ENCODE measurements around the gene APEH.

APEH gene

GRCh38 chr3:49700014-49700413 is 25.9 kb downstream of the APEH start:
- H3K27me3 ChIP-seq (ENCODE audit: insufficient read depth, low read length), result no peaks in the 10 kb centered on the region
- TF ChIP-seq CTCF (IDR thresholded peaks at IDR 0.05; ENCODE audit: low read length) (no peak), EZH2 (IDR thresholded peaks at IDR 0.05; ENCODE audit: borderline replicate concordance, low read length) (no peak)
- no peak overlapping the region for H3K4me3 ChIP-seq (ENCODE audit: low read depth, low read length, poor library complexity, severe bottlenecking)
- H3K9me2 ChIP-seq (ENCODE audit: low read depth, low read length), result no peaks in the 10 kb centered on the region
- H3K4me2 ChIP-seq (ENCODE audit: low read length), result no peak overlapping the region
- no peak overlapping the region for H3K9ac ChIP-seq (ENCODE audit: low read length)
- no peaks in the 10 kb centered on the region for H3F3A ChIP-seq (ENCODE audit: insufficient read depth, low read length)
- H3K4me1 ChIP-seq (ENCODE audit: insufficient read depth, low read length, severe bottlenecking), result no peaks in the 10 kb centered on the region
- H3K36me3 ChIP-seq (ENCODE audit: insufficient read depth, low read length), result peaks cover 5% of the 10 kb centered on the region; the same call in 1 of the 2 replicates
- no peaks in the 10 kb centered on the region for H4K20me1 ChIP-seq (ENCODE audit: insufficient read depth, low read length)
- no peaks in the 10 kb centered on the region for H3K79me2 ChIP-seq (ENCODE audit: insufficient read depth, low read length)
- no peak overlapping the region for H3K27ac ChIP-seq (ENCODE audit: low read depth, low read length, poor library complexity, severe bottlenecking)
- H3K9me3 ChIP-seq (ENCODE audit: low read length), result no peaks in the 10 kb centered on the region
- H2AFZ ChIP-seq (ENCODE audit: low read length), result no peak overlapping the region

DNA sequence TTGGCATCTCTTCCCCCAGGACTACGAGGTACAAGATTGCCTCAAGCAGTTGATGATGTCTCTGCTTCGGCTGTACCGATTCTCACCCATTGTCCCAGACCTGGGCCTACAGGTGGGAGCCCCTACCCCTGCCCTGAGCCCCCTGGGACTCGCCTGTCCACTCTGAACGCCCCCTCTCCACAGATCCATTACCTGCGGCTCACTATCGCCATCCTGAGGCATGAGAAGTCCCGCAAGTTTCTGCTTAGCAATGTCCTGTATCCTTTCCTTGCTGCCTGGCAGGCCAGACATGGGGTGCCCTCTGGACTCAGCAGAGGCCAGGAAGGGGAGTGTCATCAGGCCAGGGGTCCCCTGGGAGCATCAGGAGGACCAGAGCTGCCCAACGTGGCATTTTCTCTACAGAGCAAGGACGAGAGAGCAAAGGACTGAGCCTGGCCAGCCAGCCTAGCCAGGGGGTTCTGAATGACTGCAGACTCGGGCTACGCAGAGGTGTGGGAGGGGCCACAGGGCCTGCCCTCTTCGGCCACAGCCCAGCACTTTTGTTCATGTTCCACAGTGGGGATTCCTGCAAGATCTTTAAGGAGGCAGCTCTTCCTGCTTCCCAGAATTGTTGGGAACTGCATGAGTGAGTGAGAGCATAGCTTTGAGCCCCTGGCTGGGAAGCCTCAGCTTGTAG is 26.4 kb downstream of the APEH start:
- Histone ChIP-seq H3K9me2 (ENCODE audit: low read depth, low read length) (no peaks in the 10 kb centered on the region), H4K20me1 (ENCODE audit: insufficient read depth, low read length) (no peaks in the 10 kb centered on the region), H3K4me1 (ENCODE audit: insufficient read depth, low read length, severe bottlenecking) (no peaks in the 10 kb centered on the region), H3K4me3 (ENCODE audit: low read depth, low read length, poor library complexity, severe bottlenecking) (no peak overlapping the region), H3K79me2 (ENCODE audit: insufficient read depth, low read length) (no peaks in the 10 kb centered on the region), H3K36me3 (ENCODE audit: insufficient read depth, low read length) (peaks cover 11% of the 10 kb centered on the region; the same call in 1 of the 2 replicates), H3K4me2 (ENCODE audit: low read length) (no peak overlapping the region), H3F3A (ENCODE audit: insufficient read depth, low read length) (no peaks in the 10 kb centered on the region), H2AFZ (ENCODE audit: low read length) (no peak overlapping the region), H3K9ac (ENCODE audit: low read length) (no peak overlapping the region), H3K27ac (ENCODE audit: low read depth, low read length, poor library complexity, severe bottlenecking) (no peak overlapping the region), H3K27me3 (ENCODE audit: insufficient read depth, low read length) (no peaks in the 10 kb centered on the region), H3K9me3 (ENCODE audit: low read length) (no peaks in the 10 kb centered on the region)
- TF ChIP-seq CTCF (IDR thresholded peaks at IDR 0.05; ENCODE audit: low read length) (0 out of 2 replicates have a peak, but pooled peaks have one; percentile 27), EZH2 (IDR thresholded peaks at IDR 0.05; ENCODE audit: borderline replicate concordance, low read length) (no peak)

GRCh38 chr3:49701388-49702077 is 27.4 kb downstream of the APEH start:
- Histone ChIP-seq H3F3A (ENCODE audit: insufficient read depth, low read length) (no peaks in the 10 kb centered on the region), H3K27ac (ENCODE audit: low read depth, low read length, poor library complexity, severe bottlenecking) (no peak overlapping the region), H4K20me1 (ENCODE audit: insufficient read depth, low read length) (no peaks in the 10 kb centered on the region), H3K4me3 (ENCODE audit: low read depth, low read length, poor library complexity, severe bottlenecking) (no peak overlapping the region), H3K36me3 (ENCODE audit: insufficient read depth, low read length) (peaks cover 19% of the 10 kb centered on the region; the same call in 1 of the 2 replicates), H3K4me2 (ENCODE audit: low read length) (no peak overlapping the region), H3K9ac (ENCODE audit: low read length) (no peak overlapping the region), H3K9me2 (ENCODE audit: low read depth, low read length) (no peaks in the 10 kb centered on the region), H3K79me2 (ENCODE audit: insufficient read depth, low read length) (no peaks in the 10 kb centered on the region), H3K27me3 (ENCODE audit: insufficient read depth, low read length) (no peaks in the 10 kb centered on the region), H3K9me3 (ENCODE audit: low read length) (no peaks in the 10 kb centered on the region), H2AFZ (ENCODE audit: low read length) (no peak overlapping the region), H3K4me1 (ENCODE audit: insufficient read depth, low read length, severe bottlenecking) (no peaks in the 10 kb centered on the region)
- TF ChIP-seq CTCF (IDR thresholded peaks at IDR 0.05; ENCODE audit: low read length), result peak; percentile 46; the same call in 1 of the 2 replicates
- no peak for TF ChIP-seq EZH2 (IDR thresholded peaks at IDR 0.05; ENCODE audit: borderline replicate concordance, low read length)

Measured in OCI-LY1 (cell line).